Measurements from ENCODE around the gene CPB1.

Gene CPB1

DNA sequence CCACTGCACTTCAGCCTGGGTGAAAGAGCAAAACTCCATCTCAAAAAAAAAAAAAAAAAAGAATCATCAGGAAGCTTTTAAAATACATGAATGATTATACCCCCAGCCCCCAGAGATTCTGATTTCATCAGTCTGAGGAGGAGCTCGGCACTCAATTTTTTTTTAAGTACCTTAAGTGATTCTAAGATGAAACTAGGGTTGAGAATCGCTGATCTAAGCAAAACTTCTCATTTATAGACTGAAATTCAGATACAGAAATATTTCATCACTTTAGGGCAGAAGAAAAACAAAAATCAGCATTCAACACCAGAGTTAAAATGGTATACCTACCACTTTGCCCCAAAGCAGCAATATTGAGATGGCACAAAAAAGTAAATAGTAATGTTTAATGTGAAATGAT is 62.2 kb downstream of the CPB1 start:
- no peak for DNase-seq

DNA sequence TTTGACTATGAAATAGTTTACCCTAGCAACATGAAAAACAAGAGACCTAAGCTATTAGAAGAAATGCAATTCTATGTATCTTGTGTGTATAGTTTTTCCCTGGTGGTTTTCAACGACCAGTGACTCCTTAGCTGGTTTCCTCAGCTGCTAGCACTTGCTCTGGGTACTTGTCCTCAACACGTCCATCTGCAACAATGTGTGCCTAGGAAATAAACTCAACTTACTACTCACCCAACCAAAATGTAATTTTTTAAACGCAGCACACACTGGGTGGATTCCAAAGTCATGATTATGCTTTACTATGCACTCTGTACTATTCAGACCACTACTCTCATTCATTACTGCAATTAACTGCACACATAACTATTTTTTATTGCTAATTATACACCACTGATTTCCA is 68.5 kb downstream of the CPB1 start:
- DNase-seq, result no peak

DNA sequence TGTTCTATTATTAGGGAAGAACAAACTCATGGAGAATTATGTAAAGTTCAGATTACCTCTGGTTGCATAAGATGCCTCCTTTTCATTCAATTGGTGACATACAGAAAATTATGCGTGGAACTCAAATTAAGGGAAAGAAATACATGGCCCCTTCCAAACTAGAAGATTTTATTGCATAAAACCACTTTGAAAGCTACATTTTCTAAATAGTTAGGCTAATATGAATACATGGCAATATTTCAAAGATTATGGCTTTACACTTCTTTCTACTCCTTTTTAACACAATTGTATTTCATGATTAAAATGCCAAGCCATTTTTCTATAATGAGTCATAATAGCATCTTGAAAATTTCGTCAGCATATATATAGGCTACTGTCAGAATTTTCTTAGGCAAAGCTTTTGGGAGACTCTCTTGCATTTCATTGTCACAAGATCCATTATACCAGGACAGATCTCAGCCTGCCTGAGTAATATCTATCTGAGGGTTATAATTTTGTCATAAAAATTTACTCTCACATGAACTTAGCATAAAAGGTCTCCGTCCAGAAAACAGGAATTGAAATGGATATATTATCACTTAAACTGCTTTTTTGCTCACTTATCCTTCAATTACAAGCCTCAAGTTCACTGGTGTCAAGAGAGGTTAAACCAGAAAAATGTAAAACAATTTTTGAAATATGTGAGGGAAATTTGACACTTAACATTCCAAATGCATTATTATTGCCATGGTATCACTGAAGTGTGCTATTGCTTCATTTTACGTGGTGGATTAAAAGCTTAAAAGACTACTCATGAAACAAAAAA is 74.6 kb downstream of the CPB1 start:
- DNase-seq, result no peak

DNA sequence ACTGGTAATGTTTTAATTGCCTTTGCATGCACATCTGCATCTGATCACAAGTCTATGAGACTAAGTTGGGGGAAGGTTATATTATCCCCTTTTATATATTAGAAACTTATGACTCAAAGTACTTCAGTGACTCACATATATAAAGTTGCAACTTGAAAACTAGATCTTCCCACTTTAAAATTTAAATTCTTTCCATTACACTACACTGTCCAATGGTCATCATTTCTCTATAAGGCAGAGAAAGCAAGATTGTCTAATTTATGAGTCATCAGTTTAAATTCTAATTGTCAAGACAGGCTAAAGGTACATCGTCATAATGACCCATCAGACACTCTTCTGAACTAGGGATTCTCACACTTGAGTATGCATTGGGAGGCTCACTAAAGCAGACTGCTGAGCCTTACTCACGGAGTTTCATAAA is 75.4 kb downstream of the CPB1 start:
- no peak for DNase-seq

DNA sequence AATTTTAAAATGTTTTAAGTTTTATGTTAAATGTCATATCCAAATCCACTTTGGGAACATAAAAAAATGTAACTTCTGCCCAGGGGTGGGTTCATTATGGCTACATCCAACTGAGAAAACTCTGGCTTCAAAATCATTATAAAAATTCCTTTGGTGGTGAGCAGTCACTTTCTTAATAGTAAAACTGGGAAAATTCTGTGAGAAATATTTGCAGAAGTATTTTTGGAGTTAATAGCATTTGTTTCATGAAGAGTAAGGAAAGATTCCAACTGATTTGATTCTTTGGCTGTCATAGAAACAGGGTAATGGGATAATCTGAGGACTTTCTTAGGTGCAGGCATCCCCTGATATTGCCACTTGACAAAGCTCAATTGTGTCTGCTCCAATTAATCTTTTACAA is 76.3 kb downstream of the CPB1 start:
- DNase-seq, result no peak

DNA sequence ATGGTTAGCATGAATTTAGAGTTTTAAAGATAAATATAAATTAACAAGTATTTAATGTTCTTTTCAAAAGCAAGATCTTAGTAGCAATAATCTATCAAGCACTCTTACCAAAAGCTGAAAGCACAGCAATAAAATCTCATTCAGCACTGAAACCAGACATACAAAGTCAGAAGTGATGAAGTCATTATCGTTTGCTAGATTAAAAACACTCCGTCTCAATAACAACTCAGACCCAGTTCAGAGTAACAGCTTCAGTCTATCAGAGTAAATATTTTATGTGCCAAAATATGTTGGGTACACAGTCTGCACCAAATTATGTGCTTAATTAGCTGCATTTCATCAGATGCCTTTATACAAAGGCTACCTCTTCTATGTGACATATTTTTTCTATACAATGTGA is 79.1 kb downstream of the CPB1 start:
- no peak for DNase-seq

All from activated T-cell treated with anti-CD3 and anti-CD28 coated beads, Interleukin-2, amount 50 U/mL, for 48 hours (primary cell).